ENCODE measurements around the gene CYREN. TPM values are rescaled to one million over a fixed set of nuclear protein-coding genes. Genes with fewer than 3 reads are reported as not detected.

The CYREN gene
- total and polyA plus RNA-seq, 2 of the 13 experiments (the other 11 are each of a cell fraction or from before 2014, with no cell fraction given), result 20.7 to 60.7 TPM

- Histone ChIP-seq H3K36me3 (replicated peaks in 1 of 2; ENCODE audit: control insufficient read depth in 1 of 2, insufficient read depth in 2 of 2, low read length in 2 of 2) (peaks cover 2 to 58% of the 10 kb centered on the region in 2 experiments), H3K79me2 (ENCODE audit: insufficient read depth, low read length) (no peaks in the 10 kb centered on the region), H3K4me2 (ENCODE audit: low read depth, low read length) (no peak overlapping the region), H2AFZ (ENCODE audit: low read length) (no peak overlapping the region), H3K9me3 (ENCODE audit: low read length) (no peaks in the 10 kb centered on the region), H4K20me1 (ENCODE audit: insufficient read depth, low read length) (no peaks in the 10 kb centered on the region), H3K27ac (ENCODE audit: extremely low read length, insufficient read depth, low read length) (no peak overlapping the region), H3K9ac (ENCODE audit: insufficient read depth, low read depth, low read length) (no peak overlapping the region), H3K4me1 (ENCODE audit: insufficient read depth, low read length) (peaks cover 11% of the 10 kb centered on the region), H3K27me3 (ENCODE audit: control insufficient read depth in 1 of 2, insufficient read depth in 2 of 2, low read length in 2 of 2) (no peaks in the 10 kb centered on the region), H3K4me3 (replicated peaks in 1 of 3; ENCODE audit: insufficient read depth in 1 of 3, low read depth in 2 of 3, low read length in 3 of 3) (no peak overlapping the region)
- no peak for ATAC-seq
- POLR2A ChIA-PET, result no interaction called here
- FAIRE-seq, result no peak
- in situ Hi-C loops (cut with HindIII; ENCODE audit: extremely low pct_ligation_motif_present, low pct_unique_long_range_greater_than_20kb), result no loop called here
- CTCF ChIA-PET (ENCODE audit: low intra/inter-chr PET ratio, low total read pairs), result no interaction called here
- TF ChIP-seq MAFF (IDR thresholded peaks at IDR 0.05; ENCODE audit: low read depth, low read length), result peak; percentile 83
- TF ChIP-seq GFI1 (CRISPR knock-in tag; IDR thresholded peaks at IDR 0.05; ENCODE audit: borderline replicate concordance), result no peak
- TF ChIP-seq MAFK (conservative IDR thresholded peaks at IDR 0.05 in 1 of 2, IDR thresholded peaks at IDR 0.05 in 1 of 2; ENCODE audit: low read length in 2 of 2), result peak; percentile 77 to 89
- intact Hi-C loops (cut with micrococcal nuclease; ENCODE audit: unreplicated experiment), result no loop called here
- BruUV-seq (replicated peaks), result no TSS peak
- no peak for DNase-seq (ENCODE audit: low spot score)
- WGBS (ENCODE audit: low lambda C conversion rate), result 93% methylated on average over 6 of the region's 6 CpGs
Observed at GRCh38 chr7:135189221-135189662, 18.7 kb upstream of the CYREN start.

GRCh38 chr7:135188298-135188984 is 17.9 kb upstream of the CYREN start:
- no peak overlapping the region for H3K4me2 ChIP-seq (ENCODE audit: low read depth, low read length)
- H3K4me3 ChIP-seq (replicated peaks in 1 of 3; ENCODE audit: insufficient read depth in 1 of 3, low read depth in 2 of 3, low read length in 3 of 3), result no peak overlapping the region
- no peak overlapping the region for H3K9ac ChIP-seq (ENCODE audit: insufficient read depth, low read depth, low read length)
- FAIRE-seq (no peak), ATAC-seq (no peak), DNase-seq (ENCODE audit: low spot score) (no peak)
- H3K27me3 ChIP-seq (ENCODE audit: control insufficient read depth in 1 of 2, insufficient read depth in 2 of 2, low read length in 2 of 2), result no peaks in the 10 kb centered on the region
- POLR2A ChIA-PET, result no interaction called here
- H3K9me3 ChIP-seq (ENCODE audit: low read length), result no peaks in the 10 kb centered on the region
- H2AFZ ChIP-seq (ENCODE audit: low read length), result no peak overlapping the region
- CTCF ChIA-PET (ENCODE audit: low intra/inter-chr PET ratio, low total read pairs), result no interaction called here
- intact Hi-C loops (cut with micrococcal nuclease; ENCODE audit: unreplicated experiment) (no loop called here), in situ Hi-C loops (cut with HindIII; ENCODE audit: extremely low pct_ligation_motif_present, low pct_unique_long_range_greater_than_20kb) (no loop called here)
- TF ChIP-seq NAIF1 (CRISPR knock-in tag; IDR thresholded peaks at IDR 0.05; ENCODE audit: borderline replicate concordance) (no peak), ZFP91 (CRISPR knock-in tag; IDR thresholded peaks at IDR 0.05; ENCODE audit: borderline replicate concordance) (no peak), TEAD2 (CRISPR knock-in tag; IDR thresholded peaks at IDR 0.05) (no peak), AGO2 (optimal IDR thresholded peaks at IDR 0.05; ENCODE audit: low read depth, low read length) (peak; percentile 26), FOXO4 (CRISPR knock-in tag; conservative IDR thresholded peaks at IDR 0.05) (no peak), SIN3B (IDR thresholded peaks at IDR 0.05; ENCODE audit: low read length) (no peak), ZNF501 (CRISPR knock-in tag; IDR thresholded peaks at IDR 0.05) (no peak), ZNF441 (CRISPR knock-in tag; IDR thresholded peaks at IDR 0.05; ENCODE audit: borderline replicate concordance) (no peak)
- no peaks in the 10 kb centered on the region for H4K20me1 ChIP-seq (ENCODE audit: insufficient read depth, low read length)
- H3K79me2 ChIP-seq (ENCODE audit: insufficient read depth, low read length), result no peaks in the 10 kb centered on the region
- BruUV-seq (replicated peaks), result no TSS peak
- H3K36me3 ChIP-seq (replicated peaks in 1 of 2; ENCODE audit: control insufficient read depth in 1 of 2, insufficient read depth in 2 of 2, low read length in 2 of 2), result peaks cover 2 to 57% of the 10 kb centered on the region in 2 experiments
- H3K27ac ChIP-seq (ENCODE audit: extremely low read length, insufficient read depth, low read length), result no peak overlapping the region
- 99% methylated on average over 9 of the region's 12 CpGs for WGBS (ENCODE audit: low lambda C conversion rate)
- H3K4me1 ChIP-seq (ENCODE audit: insufficient read depth, low read length), result peaks cover 3% of the 10 kb centered on the region
